ENCODE data around the gene C4orf51.

C4orf51 gene

GRCh38 chr4:145679991-145680455, at the start of gene C4orf51:
C4orf51 (plus strand) TSS chr4:145680146; CDS start chr4:145680204, 58 bp downstream.
- TF ChIP-seq YY1 (IDR thresholded peaks at IDR 0.05; ENCODE audit: low read depth) (no peak), TCF12 (IDR thresholded peaks at IDR 0.05; ENCODE audit: low read depth) (no peak), EP300 (IDR thresholded peaks at IDR 0.05; ENCODE audit: borderline replicate concordance) (no peak), CEBPB (IDR thresholded peaks at IDR 0.05) (no peak), RAD21 (IDR thresholded peaks at IDR 0.05; ENCODE audit: low read depth) (no peak), NFIC (IDR thresholded peaks at IDR 0.05) (no peak), REST (IDR thresholded peaks at IDR 0.05; ENCODE audit: low read depth) (no peak), TAF1 (IDR thresholded peaks at IDR 0.05; ENCODE audit: low read depth) (no peak), FOXM1 (IDR thresholded peaks at IDR 0.05; ENCODE audit: borderline replicate concordance, low read depth) (no peak)
- TF ChIP-seq, protein P1, sequence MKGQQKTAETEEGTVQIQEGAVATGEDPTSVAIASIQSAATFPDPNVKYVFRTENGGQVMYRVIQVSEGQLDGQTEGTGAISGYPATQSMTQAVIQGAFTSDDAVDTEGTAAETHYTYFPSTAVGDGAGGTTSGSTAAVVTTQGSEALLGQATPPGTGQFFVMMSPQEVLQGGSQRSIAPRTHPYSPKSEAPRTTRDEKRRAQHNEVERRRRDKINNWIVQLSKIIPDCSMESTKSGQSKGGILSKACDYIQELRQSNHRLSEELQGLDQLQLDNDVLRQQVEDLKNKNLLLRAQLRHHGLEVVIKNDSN (IDR thresholded peaks at IDR 0.05), result no peak

DNA sequence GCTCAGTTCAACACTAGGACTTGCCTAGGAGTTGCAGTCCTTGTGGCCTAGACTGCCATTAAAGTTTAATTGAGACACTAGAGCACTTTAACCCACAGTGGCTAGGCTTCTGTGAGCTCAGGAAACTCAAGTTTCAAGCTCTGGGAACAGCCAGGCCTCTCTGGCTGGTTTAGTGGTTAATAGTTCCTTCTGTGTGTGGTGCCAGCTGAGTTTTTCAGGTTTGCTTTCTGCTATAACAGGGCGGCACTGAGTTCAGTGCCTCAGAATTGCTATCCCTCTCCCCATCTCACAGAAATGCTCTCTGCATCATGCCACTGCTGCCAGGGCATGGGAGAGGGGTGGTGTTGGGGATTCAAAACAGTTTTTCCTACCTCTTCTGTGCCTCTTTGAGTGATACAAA, 44.8 kb upstream of the C4orf51 start:
- TF ChIP-seq TCF12 (IDR thresholded peaks at IDR 0.05; ENCODE audit: low read depth), result no peak
- no peak for TF ChIP-seq NFIC (IDR thresholded peaks at IDR 0.05)
- TF ChIP-seq TEAD4 (IDR thresholded peaks at IDR 0.05), result no peak
- no peak for TF ChIP-seq TAF1 (IDR thresholded peaks at IDR 0.05; ENCODE audit: low read depth)
- TF ChIP-seq FOXM1 (IDR thresholded peaks at IDR 0.05; ENCODE audit: borderline replicate concordance, low read depth), result no peak
- TF ChIP-seq, protein P1 (IDR thresholded peaks at IDR 0.05), result no peak
- TF ChIP-seq YY1 (IDR thresholded peaks at IDR 0.05; ENCODE audit: low read depth), result no peak
- TF ChIP-seq, protein P2, sequence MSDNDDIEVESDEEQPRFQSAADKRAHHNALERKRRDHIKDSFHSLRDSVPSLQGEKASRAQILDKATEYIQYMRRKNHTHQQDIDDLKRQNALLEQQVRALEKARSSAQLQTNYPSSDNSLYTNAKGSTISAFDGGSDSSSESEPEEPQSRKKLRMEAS (IDR thresholded peaks at IDR 0.05), result no peak
- no peak for TF ChIP-seq REST (IDR thresholded peaks at IDR 0.05; ENCODE audit: low read depth)
- TF ChIP-seq RAD21 (IDR thresholded peaks at IDR 0.05; ENCODE audit: low read depth), result no peak
- no peak for TF ChIP-seq EP300 (IDR thresholded peaks at IDR 0.05; ENCODE audit: borderline replicate concordance)
- no peak for TF ChIP-seq CEBPB (IDR thresholded peaks at IDR 0.05)

- TF ChIP-seq CEBPB (IDR thresholded peaks at IDR 0.05), result no peak
- no peak for TF ChIP-seq TEAD4 (IDR thresholded peaks at IDR 0.05)
- TF ChIP-seq EGR1 (IDR thresholded peaks at IDR 0.05), result no peak
- TF ChIP-seq, protein P2 (IDR thresholded peaks at IDR 0.05), result no peak
- no peak for TF ChIP-seq YY1 (IDR thresholded peaks at IDR 0.05; ENCODE audit: low read depth)
- no peak for TF ChIP-seq TCF12 (IDR thresholded peaks at IDR 0.05; ENCODE audit: low read depth)
- TF ChIP-seq, protein P1 (IDR thresholded peaks at IDR 0.05), result no peak
- TF ChIP-seq NFIC (IDR thresholded peaks at IDR 0.05), result no peak
Observed at GRCh38 chr4:145635630-145636029, 44.3 kb upstream of the C4orf51 start.

GRCh38 chr4:145639186-145639698, 40.7 kb upstream of the C4orf51 start:
- no peak for TF ChIP-seq EP300 (IDR thresholded peaks at IDR 0.05; ENCODE audit: borderline replicate concordance)
- TF ChIP-seq NFIC (IDR thresholded peaks at IDR 0.05), result no peak
- TF ChIP-seq, protein P2 (IDR thresholded peaks at IDR 0.05), result no peak
- no peak for TF ChIP-seq TAF1 (IDR thresholded peaks at IDR 0.05; ENCODE audit: low read depth)
- TF ChIP-seq YY1 (IDR thresholded peaks at IDR 0.05; ENCODE audit: low read depth), result no peak
- no peak for TF ChIP-seq TEAD4 (IDR thresholded peaks at IDR 0.05)

- TF ChIP-seq REST (IDR thresholded peaks at IDR 0.05; ENCODE audit: low read depth), result no peak
- no peak for TF ChIP-seq EP300 (IDR thresholded peaks at IDR 0.05; ENCODE audit: borderline replicate concordance)
- TF ChIP-seq CREB1 (IDR thresholded peaks at IDR 0.05; ENCODE audit: low read depth), result no peak
- TF ChIP-seq, protein P1 (IDR thresholded peaks at IDR 0.05), result no peak
- TF ChIP-seq FOXM1 (IDR thresholded peaks at IDR 0.05; ENCODE audit: borderline replicate concordance, low read depth), result no peak
- no peak for TF ChIP-seq TCF12 (IDR thresholded peaks at IDR 0.05; ENCODE audit: low read depth)
Observed at GRCh38 chr4:145643295-145643694, 36.7 kb upstream of the C4orf51 start.

Data from Ishikawa (cell line).